Renal cortex interstitium (tissue), 3 donors: Measurements from ENCODE around the gene DHRS12. TPM values are rescaled to one million over a fixed set of nuclear protein-coding genes. Genes with fewer than 3 reads are reported as not detected.

Experiments used
- polyA plus RNA-seq, 3 donors: library from polyadenylated mRNA; unstranded; fragments of 120-200 nt; gene quantifications; one replicate each; pipeline ENCODE4 v1.2.1, GENCODE V29; 2013; ENCODE audit not compliant: insufficient read length in 3 of 3

DHRS12 gene
- polyA plus RNA-seq, 3 donors: 16.9 to 25.4 (median 19.7) TPM

Other genes starting within 250 kb of the DHRS12 start
- gene WDFY2, start 219.7 kb downstream of the DHRS12 start, polyA plus RNA-seq: 10 to 100 TPM; 13.0 to 19.1 (median 16.0) TPM
- under 1 TPM; 0.34 to 0.54 (median 0.38) TPM for gene TMEM272, start 41.0 kb upstream of the DHRS12 start, polyA plus RNA-seq
- not detected for gene CCDC70, start 57.8 kb upstream of the DHRS12 start, polyA plus RNA-seq
- 10 to 100 TPM; 17.7 to 19.0 (median 18.3) TPM for gene ATP7B, start 207.3 kb upstream of the DHRS12 start, polyA plus RNA-seq
- 10 to 100 TPM; 28.8 to 36.8 (median 32.6) TPM for gene ALG11, start 208.2 kb upstream of the DHRS12 start, polyA plus RNA-seq
- gene UTP14C, start 220.5 kb upstream of the DHRS12 start, polyA plus RNA-seq: 10 to 100 TPM; 32.1 to 37.4 (median 36.6) TPM